ENCODE results near the gene LRMDA. TPM values are rescaled to one million over a fixed set of nuclear protein-coding genes. Genes with fewer than 3 reads are reported as not detected.

Gene LRMDA
- total RNA-seq, 1 experiment from 2014 or later = 4.8 TPM

- intact Hi-C loops (cut with micrococcal nuclease) = no loop called here
- ChIA-PET CTCF (no interaction called here), RAD21 (ENCODE audit: low non-redundant PET in 1 of 2, low total read pairs in 2 of 2, uncharacterized antibody in 2 of 2, unreplicated experiment in 2 of 2) (no interaction called here), POLR2A (no interaction called here)
- H3K9me3 ChIP-seq (ENCODE audit: control insufficient read depth in 1 of 2, insufficient read depth in 1 of 2, low read depth in 1 of 2, low read length in 2 of 2) = no peaks in the 10 kb centered on the region
- TF ChIP-seq, protein P1, sequence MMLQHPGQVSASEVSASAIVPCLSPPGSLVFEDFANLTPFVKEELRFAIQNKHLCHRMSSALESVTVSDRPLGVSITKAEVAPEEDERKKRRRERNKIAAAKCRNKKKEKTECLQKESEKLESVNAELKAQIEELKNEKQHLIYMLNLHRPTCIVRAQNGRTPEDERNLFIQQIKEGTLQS (IDR thresholded peaks at IDR 0.05) = no peak
- TF ChIP-seq MAX (IDR thresholded peaks at IDR 0.05) (no peak), TCF7L2 (IDR thresholded peaks at IDR 0.05; ENCODE audit: borderline replicate concordance, extremely low read depth, insufficient read depth, insufficient read length) (no peak), POLR2AphosphoS5 (IDR thresholded peaks at IDR 0.05; ENCODE audit: low read depth, low read length) (no peak), CEBPB (IDR thresholded peaks at IDR 0.05; ENCODE audit: low read depth) (no peak), EZH2phosphoT487 (IDR thresholded peaks at IDR 0.05; ENCODE audit: borderline replicate concordance) (no peak)
- TF ChIP-seq, protein P2, sequence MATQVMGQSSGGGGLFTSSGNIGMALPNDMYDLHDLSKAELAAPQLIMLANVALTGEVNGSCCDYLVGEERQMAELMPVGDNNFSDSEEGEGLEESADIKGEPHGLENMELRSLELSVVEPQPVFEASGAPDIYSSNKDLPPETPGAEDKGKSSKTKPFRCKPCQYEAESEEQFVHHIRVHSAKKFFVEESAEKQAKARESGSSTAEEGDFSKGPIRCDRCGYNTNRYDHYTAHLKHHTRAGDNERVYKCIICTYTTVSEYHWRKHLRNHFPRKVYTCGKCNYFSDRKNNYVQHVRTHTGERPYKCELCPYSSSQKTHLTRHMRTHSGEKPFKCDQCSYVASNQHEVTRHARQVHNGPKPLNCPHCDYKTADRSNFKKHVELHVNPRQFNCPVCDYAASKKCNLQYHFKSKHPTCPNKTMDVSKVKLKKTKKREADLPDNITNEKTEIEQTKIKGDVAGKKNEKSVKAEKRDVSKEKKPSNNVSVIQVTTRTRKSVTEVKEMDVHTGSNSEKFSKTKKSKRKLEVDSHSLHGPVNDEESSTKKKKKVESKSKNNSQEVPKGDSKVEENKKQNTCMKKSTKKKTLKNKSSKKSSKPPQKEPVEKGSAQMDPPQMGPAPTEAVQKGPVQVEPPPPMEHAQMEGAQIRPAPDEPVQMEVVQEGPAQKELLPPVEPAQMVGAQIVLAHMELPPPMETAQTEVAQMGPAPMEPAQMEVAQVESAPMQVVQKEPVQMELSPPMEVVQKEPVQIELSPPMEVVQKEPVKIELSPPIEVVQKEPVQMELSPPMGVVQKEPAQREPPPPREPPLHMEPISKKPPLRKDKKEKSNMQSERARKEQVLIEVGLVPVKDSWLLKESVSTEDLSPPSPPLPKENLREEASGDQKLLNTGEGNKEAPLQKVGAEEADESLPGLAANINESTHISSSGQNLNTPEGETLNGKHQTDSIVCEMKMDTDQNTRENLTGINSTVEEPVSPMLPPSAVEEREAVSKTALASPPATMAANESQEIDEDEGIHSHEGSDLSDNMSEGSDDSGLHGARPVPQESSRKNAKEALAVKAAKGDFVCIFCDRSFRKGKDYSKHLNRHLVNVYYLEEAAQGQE (IDR thresholded peaks at IDR 0.05; ENCODE audit: low read depth) = no peak
- H3K4me2 ChIP-seq (ENCODE audit: low read length) = no peak overlapping the region
- no peaks in the 10 kb centered on the region for H3K4me1 ChIP-seq (ENCODE audit: control insufficient read depth in 1 of 2, insufficient read depth in 2 of 2, low read length in 2 of 2)
- no peaks in the 10 kb centered on the region for H4K20me1 ChIP-seq (ENCODE audit: insufficient read depth)
- H2AFZ ChIP-seq (ENCODE audit: low read depth, low read length, poor library complexity, severe bottlenecking) = no peak overlapping the region
- H3K27me3 ChIP-seq (ENCODE audit: insufficient read depth, low read length) = peaks cover 56% of the 10 kb centered on the region
- no peak overlapping the region for H3K27ac ChIP-seq (ENCODE audit: low read depth, low read length)
- no peaks in the 10 kb centered on the region for H3K9me2 ChIP-seq (ENCODE audit: insufficient read depth)
- H3K9ac ChIP-seq (ENCODE audit: low read length) = no peak overlapping the region
- no peak overlapping the region for H3K4me3 ChIP-seq (replicated peaks in 1 of 2; ENCODE audit: low read depth in 1 of 2, low read length in 2 of 2)
- DNase-seq (ENCODE audit: low read depth, low spot score) (no peak), ATAC-seq (no peak)
- BruUV-seq (replicated peaks) = no TSS peak
- H3K36me3 ChIP-seq (ENCODE audit: control insufficient read depth in 1 of 2, insufficient read depth in 2 of 2, low read length in 2 of 2) = no peaks in the 10 kb centered on the region
- H3K79me2 ChIP-seq (ENCODE audit: insufficient read depth, low read length) = no peaks in the 10 kb centered on the region
Measured at GRCh38 chr10:75643405-75643804, 212.0 kb downstream of the LRMDA start.

Measured in HCT116 (cell line).